H9 (cell line): ENCODE results near the gene EHD3. TPM values are rescaled to one million over a fixed set of nuclear protein-coding genes. Genes with fewer than 3 reads are reported as not detected.
A peak's percentile ranks its signal among the peaks of the same experiment; 100 is the strongest.

ENCODE experiments used
- DNase-seq: peaks from one replicate; pipeline ENCODE4 v3.0.0-alpha.2; 2017
- H2AFZ ChIP-seq: one replicate; pipeline ENCODE4 v1.6.1; 2013; ENCODE audit warnings: mild to moderate bottlenecking, low read length, control low read depth, moderate library complexity
- H2AK5ac ChIP-seq: 2 replicates; pipeline ENCODE4 v1.6.1; 2013; ENCODE audit warnings: low read length, control low read depth, mixed read lengths; ENCODE audit not compliant: insufficient read length
- H2BK120ac ChIP-seq: one replicate; pipeline ENCODE4 v1.6.1; 2013; ENCODE audit warnings: low read depth, mild to moderate bottlenecking, low read length, control low read depth, inconsistent platforms; ENCODE audit not compliant: poor library complexity, severe bottlenecking
- H2BK12ac ChIP-seq: 2 replicates; pipeline ENCODE4 v1.6.1; 2013; ENCODE audit warnings: low read length, control low read depth, mixed read lengths, low read depth; ENCODE audit not compliant: insufficient read length
- H2BK15ac ChIP-seq: 2 replicates; pipeline ENCODE4 v1.6.1; 2013; ENCODE audit warnings: low read depth, low read length, control low read depth
- H2BK20ac ChIP-seq: one replicate; pipeline ENCODE4 v1.6.1; 2013; ENCODE audit warnings: low read depth, mild to moderate bottlenecking, low read length, control low read depth, inconsistent platforms; ENCODE audit not compliant: poor library complexity, severe bottlenecking
- H2BK5ac ChIP-seq: 2 replicates; pipeline ENCODE4 v1.6.1; 2013; ENCODE audit warnings: low read length, control low read depth, mixed read lengths; ENCODE audit not compliant: insufficient read length
- H3K14ac ChIP-seq: 2 replicates; pipeline ENCODE4 v1.6.1; 2013; ENCODE audit warnings: low read length, control low read depth; ENCODE audit not compliant: insufficient read depth
- H3K18ac ChIP-seq: 2 replicates; pipeline ENCODE4 v1.6.1; 2013; ENCODE audit warnings: low read depth, mild to moderate bottlenecking, mixed read lengths, low read length, control low read depth; ENCODE audit not compliant: insufficient read length
- H3K23ac ChIP-seq: 2 replicates; pipeline ENCODE4 v1.6.1; 2013; ENCODE audit warnings: low read length, control low read depth, mixed read lengths, low read depth; ENCODE audit not compliant: insufficient read length
- H3K23me2 ChIP-seq: 2 replicates; pipeline ENCODE4 v1.6.1; 2013; ENCODE audit warnings: low read depth, mild to moderate bottlenecking, mixed read lengths, low read length, control low read depth; ENCODE audit not compliant: insufficient read length, poor library complexity, severe bottlenecking
- H3K27ac ChIP-seq: 2 replicates; pipeline ENCODE4 v1.5.1; 2013; ENCODE audit warnings: low read length, control low read depth, mixed read lengths, low read depth; ENCODE audit not compliant: insufficient read length
- H3K27me3 ChIP-seq: 2 replicates; pipeline ENCODE4 v1.6.1; 2013; ENCODE audit warnings: low read length, control low read depth, inconsistent platforms; ENCODE audit not compliant: insufficient read depth
- H3K4ac ChIP-seq: 2 replicates; pipeline ENCODE4 v1.6.1; 2013; ENCODE audit warnings: low read depth, mild to moderate bottlenecking, control low read depth, inconsistent platforms, low read length, moderate library complexity
- H3K4me1 ChIP-seq: 2 replicates; pipeline ENCODE4 v1.6.1; 2013; ENCODE audit warnings: low read length, control low read depth, inconsistent platforms; ENCODE audit not compliant: insufficient read depth
- H3K4me2 ChIP-seq: 2 replicates; pipeline ENCODE4 v1.6.1; 2013; ENCODE audit warnings: low read length, control low read depth, mixed read lengths; ENCODE audit not compliant: insufficient read length, insufficient read depth
- H3K56ac ChIP-seq: 2 replicates; pipeline ENCODE4 v1.6.1; 2013; ENCODE audit warnings: low read depth, mild to moderate bottlenecking, mixed read lengths, low read length, control low read depth; ENCODE audit not compliant: insufficient read length
- H3K79me1 ChIP-seq: 2 replicates; pipeline ENCODE4 v1.6.1; 2013; ENCODE audit warnings: low read depth, mild to moderate bottlenecking, moderate library complexity, low read length, control low read depth, inconsistent platforms; ENCODE audit not compliant: insufficient read depth, poor library complexity, severe bottlenecking
- H3K79me2 ChIP-seq: 2 replicates; pipeline ENCODE4 v1.6.1; 2013; ENCODE audit warnings: low read length, control low read depth, inconsistent platforms; ENCODE audit not compliant: insufficient read depth
- H3K9ac ChIP-seq: 2 replicates; pipeline ENCODE4 v1.6.1; 2013; ENCODE audit warnings: low read length, control low read depth, mixed read lengths; ENCODE audit not compliant: insufficient read length; ENCODE audit errors: extremely low read depth
- H3K9me3 ChIP-seq: one replicate; pipeline ENCODE4 v1.6.1; 2013; ENCODE audit warnings: low read depth, low read length, inconsistent platforms; ENCODE audit not compliant: control insufficient read depth
- H3T11ph ChIP-seq: one replicate; pipeline ENCODE4 v1.6.1; 2013; ENCODE audit warnings: mild to moderate bottlenecking, low read length, control low read depth, inconsistent platforms
- H4K20me1 ChIP-seq: one replicate; pipeline ENCODE4 v1.6.1; 2013; ENCODE audit not compliant: control insufficient read depth, insufficient read length, insufficient read depth
- H4K5ac ChIP-seq: 2 replicates; pipeline ENCODE4 v1.6.1; 2013; ENCODE audit warnings: low read depth, mild to moderate bottlenecking, mixed read lengths, low read length, control low read depth; ENCODE audit not compliant: insufficient read length
- H4K8ac ChIP-seq: replicated peaks from 2 replicates; pipeline ENCODE4 v1.6.1; 2013; ENCODE audit warnings: low read length, control low read depth, mixed read lengths, low read depth; ENCODE audit not compliant: insufficient read length
- H4K91ac ChIP-seq: 2 replicates; pipeline ENCODE4 v1.6.1; 2013; ENCODE audit warnings: low read depth, mild to moderate bottlenecking, moderate library complexity, mixed read lengths, low read length, control low read depth; ENCODE audit not compliant: insufficient read length
- H3K27ac Mint-ChIP-seq, 3 experiments: 2 replicates in 2 of 3; 3 replicates in 1 of 3; pipeline ENCODE4 v1.8.0; 2020 to 2021; ENCODE audit warnings: mixed read lengths in 3 of 3, mild to moderate bottlenecking in 1 of 3, moderate library complexity in 1 of 3
- H3K27me3 Mint-ChIP-seq: 2 replicates; pipeline ENCODE4 v1.8.0; 2021; ENCODE audit warnings: low read depth, mild to moderate bottlenecking, moderate library complexity, mixed read lengths
- H3K36me3 Mint-ChIP-seq, 3 experiments: 2 replicates in 2 of 3; 3 replicates in 1 of 3; pipeline ENCODE4 v1.8.0; 2020 to 2021; ENCODE audit warnings: low read depth in 3 of 3, mixed read lengths in 3 of 3; ENCODE audit not compliant: insufficient read depth in 1 of 3
- H3K4me1 Mint-ChIP-seq, 2 experiments: 2 replicates each; pipeline ENCODE4 v1.8.0; 2020; ENCODE audit warnings: mixed read lengths in 2 of 2
- H3K4me3 Mint-ChIP-seq, 2 experiments: 2 replicates in 1 of 2; 3 replicates in 1 of 2; pipeline ENCODE4 v1.8.0; 2020 to 2021; ENCODE audit warnings: mild to moderate bottlenecking in 2 of 2, mixed read lengths in 2 of 2, moderate library complexity in 1 of 2
- H3K9me3 Mint-ChIP-seq, 2 experiments: 2 replicates in 1 of 2; 3 replicates in 1 of 2; pipeline ENCODE4 v1.8.0; 2020; ENCODE audit warnings: mild to moderate bottlenecking in 2 of 2, mixed read lengths in 2 of 2, moderate library complexity in 1 of 2
- CTCF ChIP-seq: fragments of 200-600 bp; sonication (generic); conservative IDR thresholded peaks from 3 replicates; pipeline ENCODE4 v1.8.0; 2021; ENCODE audit warnings: antibody characterized with exemption, mild to moderate bottlenecking
- WGBS: extraction: QIAGEN DNeasy Blood & Tissue Kit; methylation state at CpG from one replicate; pipeline ENCODE4 v1.1.7; 2013; ENCODE audit warnings: missing lambda C conversion rate, low lambda C conversion rate, mixed read lengths; ENCODE audit not compliant: insufficient read length; ENCODE audit errors: extremely low coverage; 5-methylcytosine and 5-hydroxymethylcytosine counted together
- total RNA-seq: library from RNA; stranded (reverse); gene quantifications from 2 replicates; pipeline ENCODE4 v1.2.1, GENCODE V29; 2021

The EHD3 gene
- total RNA-seq, 1 experiment from 2014 or later, result 8.3 TPM

GRCh38 chr2:31228717-31229116 lies 5.2 kb upstream of the EHD3 start:
- no CpG with 5 or more reads among the region's 3 CpGs for WGBS
- H2AFZ ChIP-seq, result no peak overlapping the region
- TF ChIP-seq CTCF, result no peak
- H2BK5ac ChIP-seq, result no peak overlapping the region
- H3K9me3 ChIP-seq, result no peaks in the 10 kb centered on the region
- H4K20me1 ChIP-seq, result no peaks in the 10 kb centered on the region
- H3T11ph ChIP-seq, result no peak overlapping the region
- peak; percentile 14 for DNase-seq
- no peaks in the 10 kb centered on the region for H3K36me3 Mint-ChIP-seq
- H2BK120ac ChIP-seq, result no peak overlapping the region
- H3K4me1 Mint-ChIP-seq, result peaks cover 14 to 16% of the 10 kb centered on the region in 2 experiments
- no peak overlapping the region for H3K9ac ChIP-seq
- H2BK20ac ChIP-seq, result no peak overlapping the region
- H3K4ac ChIP-seq, result no peak overlapping the region
- H4K91ac ChIP-seq, result no peak overlapping the region
- H3K4me3 Mint-ChIP-seq, result no peak overlapping the region
- H3K27ac ChIP-seq, result no peak overlapping the region
- peaks cover 5% of the 10 kb centered on the region; the same call in 1 of the 2 replicates for H3K27me3 Mint-ChIP-seq
- H2AK5ac ChIP-seq, result no peak overlapping the region
- no peak overlapping the region for H3K23ac ChIP-seq
- H2BK15ac ChIP-seq, result no peak overlapping the region
- no peak overlapping the region for H2BK12ac ChIP-seq
- H4K8ac ChIP-seq, result no peak overlapping the region
- no peak overlapping the region for H3K4me2 ChIP-seq
- H4K5ac ChIP-seq, result no peak overlapping the region
- H3K27me3 ChIP-seq, result no peaks in the 10 kb centered on the region
- H3K18ac ChIP-seq, result no peak overlapping the region
- H3K79me1 ChIP-seq, result no peaks in the 10 kb centered on the region
- no peak overlapping the region for H3K14ac ChIP-seq
- no peak overlapping the region for H3K27ac Mint-ChIP-seq
- H3K56ac ChIP-seq, result no peak overlapping the region
- no peaks in the 10 kb centered on the region for H3K79me2 ChIP-seq
- no peaks in the 10 kb centered on the region for H3K9me3 Mint-ChIP-seq
- 0 out of 2 replicates have a peak, but pooled peaks cover 3% of the 10 kb centered on the region for H3K4me1 ChIP-seq
- H3K23me2 ChIP-seq, result no peaks in the 10 kb centered on the region
